ENCODE results near the gene PGGHG. TPM values are rescaled to one million over a fixed set of nuclear protein-coding genes. Genes with fewer than 3 reads are reported as not detected.

PGGHG gene
- total and polyA plus RNA-seq, 3 experiments from 2014 or later: 9.8 to 81.2 (median 81.0) TPM

- Mint-ChIP-seq H3K36me3 (peaks cover 0 to 4% (median 0%) of the 10 kb centered on the region in 3 donors), H3K27me3 (peaks cover 0 to 2% of the 10 kb centered on the region in 2 donors), H3K4me1 (peaks cover 30 to 43% (median 31%) of the 10 kb centered on the region in 3 donors), H3K9me3 (peaks cover 0 to 3% (median 0%) of the 10 kb centered on the region in 5 donors), H3K4me3 (peak overlapping the region; percentile 84 to 94 (median 90)), H3K27ac (peak overlapping the region; percentile 89 to 100 (median 96))
- POLR2A ChIA-PET: interaction anchor here (0.6 to 3.9 kb wide), 10 partner anchors 11 to 237 kb away, joined by 3 to 71 read pairs (median 10); partner anchors contain the start of genes BET1L, NLRP6, PGGHG and PSMD13
- H3K36me3 ChIP-seq (ENCODE audit: insufficient read depth, low read length): no peaks in the 10 kb centered on the region
- CTCF ChIA-PET: interaction anchor here (0.9 to 3.7 kb wide), 4 partner anchors 12 to 85 kb away, joined by 3 to 49 read pairs (median 10); partner anchors contain the start of genes NLRP6 and PGGHG
- no peaks in the 10 kb centered on the region for H3K27me3 ChIP-seq (ENCODE audit: insufficient read depth, low read length, poor library complexity, severe bottlenecking)
- peaks cover 22% of the 10 kb centered on the region for H3K4me1 ChIP-seq (ENCODE audit: insufficient read depth, low read length)
- H3K9me3 ChIP-seq (ENCODE audit: low read length): no peaks in the 10 kb centered on the region
- H3K4me3 ChIP-seq (ENCODE audit: low read length): peak overlapping the region; percentile 49
- DNase-seq: peak; percentile 24 to 88 (median 72)
- H3K27ac ChIP-seq (ENCODE audit: low read depth, low read length): peak overlapping the region; percentile 78
These were observed 19.6 kb upstream of the PGGHG start for GRCh38 chr11:269146-269890.

GRCh38 chr11:270451-271318 is 18.2 kb upstream of the PGGHG start:
- peaks cover 0 to 3% (median 0%) of the 10 kb centered on the region in 5 donors for H3K9me3 Mint-ChIP-seq
- no peaks in the 10 kb centered on the region for H3K36me3 ChIP-seq (ENCODE audit: insufficient read depth, low read length)
- H3K9me3 ChIP-seq (ENCODE audit: low read length): no peaks in the 10 kb centered on the region
- peaks cover 22% of the 10 kb centered on the region for H3K4me1 ChIP-seq (ENCODE audit: insufficient read depth, low read length)
- CTCF ChIA-PET: interaction anchor here (1.1 to 2.6 kb wide), 2 partner anchors 10 to 20 kb away, joined by 7 to 13 read pairs; no protein-coding TSS in a partner anchor
- no peak overlapping the region for H3K27ac ChIP-seq (ENCODE audit: low read depth, low read length)
- POLR2A ChIA-PET: interaction anchor here (1.7 kb wide), 1 partner anchor 10 kb away, joined by 4 read pairs; no protein-coding TSS in a partner anchor
- no peak overlapping the region for H3K4me3 ChIP-seq (ENCODE audit: low read length)
- peak overlapping the region in 1 of 7 donors; percentile 11 for H3K4me3 Mint-ChIP-seq
- H3K27me3 ChIP-seq (ENCODE audit: insufficient read depth, low read length, poor library complexity, severe bottlenecking): no peaks in the 10 kb centered on the region
- peaks cover 30 to 43% (median 31%) of the 10 kb centered on the region in 3 donors for H3K4me1 Mint-ChIP-seq
- H3K27me3 Mint-ChIP-seq: peaks cover 0 to 2% of the 10 kb centered on the region in 2 donors
- peak overlapping the region in 4 of 8 donors; percentile 4 to 95 (median 90) for H3K27ac Mint-ChIP-seq
- no peak for DNase-seq
- H3K36me3 Mint-ChIP-seq: peaks cover 0 to 4% (median 0%) of the 10 kb centered on the region in 3 donors

GRCh38 chr11:271319-271715 is 17.6 kb upstream of the PGGHG start:
- Histone ChIP-seq H3K36me3 (ENCODE audit: insufficient read depth, low read length) (no peaks in the 10 kb centered on the region), H3K4me3 (ENCODE audit: low read length) (no peak overlapping the region), H3K27me3 (ENCODE audit: insufficient read depth, low read length, poor library complexity, severe bottlenecking) (no peaks in the 10 kb centered on the region), H3K4me1 (ENCODE audit: insufficient read depth, low read length) (peaks cover 22% of the 10 kb centered on the region), H3K27ac (ENCODE audit: low read depth, low read length) (no peak overlapping the region), H3K9me3 (ENCODE audit: low read length) (no peaks in the 10 kb centered on the region)
- DNase-seq: no peak
- no peak overlapping the region for H3K4me3 Mint-ChIP-seq
- H3K27ac Mint-ChIP-seq: peak overlapping the region in 2 of 8 donors; percentile 51 to 83
- H3K27me3 Mint-ChIP-seq: peaks cover 0 to 2% of the 10 kb centered on the region in 2 donors
- H3K4me1 Mint-ChIP-seq: peaks cover 30 to 43% (median 31%) of the 10 kb centered on the region in 3 donors
- CTCF ChIA-PET: interaction anchor here (1.1 to 2.6 kb wide), 2 partner anchors 9 to 20 kb away, joined by 7 to 13 read pairs; no protein-coding TSS in a partner anchor
- H3K36me3 Mint-ChIP-seq: peaks cover 0 to 4% (median under 1%) of the 10 kb centered on the region in 3 donors
- H3K9me3 Mint-ChIP-seq: peaks cover 0 to 3% (median 0%) of the 10 kb centered on the region in 5 donors
- POLR2A ChIA-PET: interaction anchor here (0.6 to 1.7 kb wide), 3 partner anchors 9 to 18 kb away, joined by 4 to 8 read pairs (median 5); partner anchors contain the start of gene PGGHG

DNA sequence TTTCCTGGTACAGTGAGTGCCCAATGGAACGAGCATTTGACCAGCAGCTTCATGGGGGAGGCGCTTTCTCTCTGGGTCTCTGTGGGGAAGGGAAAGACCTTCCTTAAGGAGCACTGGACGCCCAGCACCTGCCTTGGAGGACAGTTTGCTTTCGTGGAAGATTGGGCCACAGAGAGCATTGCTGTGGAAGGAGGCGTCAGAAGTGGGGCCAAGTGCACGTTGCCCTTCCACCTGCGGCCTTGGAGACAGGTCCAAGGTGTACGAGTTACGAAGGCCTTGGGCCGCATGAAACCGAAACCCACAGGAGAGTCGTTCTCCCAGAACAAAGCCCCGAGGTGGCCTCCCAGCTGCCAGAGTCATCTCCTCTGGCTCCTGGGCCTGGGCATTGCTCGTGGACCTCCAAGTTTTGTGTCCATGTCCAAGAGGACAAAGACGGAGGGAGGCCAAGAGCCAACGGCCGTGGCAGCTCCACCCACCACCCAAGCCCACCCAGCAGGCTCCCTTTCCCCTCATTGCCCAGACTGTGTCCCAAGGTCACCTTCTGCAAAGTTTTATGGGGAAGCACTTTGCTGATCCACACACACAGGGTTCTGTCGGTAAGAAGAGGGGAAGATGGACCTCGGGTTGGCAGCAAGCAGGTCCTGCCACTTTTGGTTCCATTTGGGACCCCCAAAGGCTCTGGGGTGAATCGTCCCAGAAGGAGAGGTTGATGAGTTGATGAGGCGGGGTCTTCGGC is 16.6 kb upstream of the PGGHG start:
- H3K27ac Mint-ChIP-seq: peak overlapping the region in 2 of 8 donors; percentile 35 to 79
- Histone ChIP-seq H3K36me3 (ENCODE audit: insufficient read depth, low read length) (no peaks in the 10 kb centered on the region), H3K4me3 (ENCODE audit: low read length) (no peak overlapping the region), H3K27me3 (ENCODE audit: insufficient read depth, low read length, poor library complexity, severe bottlenecking) (no peaks in the 10 kb centered on the region), H3K4me1 (ENCODE audit: insufficient read depth, low read length) (peaks cover 22% of the 10 kb centered on the region), H3K9me3 (ENCODE audit: low read length) (no peaks in the 10 kb centered on the region), H3K27ac (ENCODE audit: low read depth, low read length) (no peak overlapping the region)
- H3K9me3 Mint-ChIP-seq: peaks cover 0 to 4% (median 0%) of the 10 kb centered on the region in 5 donors
- ChIA-PET POLR2A (interaction anchor here (0.6 to 1.7 kb wide), 3 partner anchors 8 to 17 kb away, joined by 4 to 8 read pairs (median 5); partner anchors contain the start of gene PGGHG), CTCF (interaction anchor here (1.0 to 2.6 kb wide), 3 partner anchors 8 to 22 kb away, joined by 3 to 13 read pairs (median 7); no protein-coding TSS in a partner anchor)
- H3K4me1 Mint-ChIP-seq: peaks cover 26 to 40% (median 29%) of the 10 kb centered on the region in 3 donors
- peaks cover 0 to 2% of the 10 kb centered on the region in 2 donors for H3K27me3 Mint-ChIP-seq
- DNase-seq: no peak
- H3K36me3 Mint-ChIP-seq: peaks cover 3 to 7% (median 6%) of the 10 kb centered on the region in 3 donors
- no peak overlapping the region for H3K4me3 Mint-ChIP-seq

DNA sequence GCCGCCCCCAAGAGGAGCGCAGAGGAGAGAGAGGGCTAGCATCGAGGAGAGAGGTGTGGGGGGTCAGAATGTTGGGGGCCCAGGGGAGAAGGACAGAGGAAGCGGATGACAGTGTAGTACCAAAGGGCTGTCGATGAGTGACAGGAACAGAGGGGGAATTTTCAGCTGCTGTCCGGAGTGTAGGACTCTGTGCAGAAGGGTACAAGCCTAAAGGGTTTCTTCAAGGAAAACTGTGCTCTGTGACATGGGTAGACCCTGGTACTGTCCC is 16.1 kb upstream of the PGGHG start:
- CTCF ChIA-PET: interaction anchor here (1.0 kb wide), 1 partner anchor 11 kb away, joined by 3 read pairs; no protein-coding TSS in a partner anchor
- no peak overlapping the region for H3K27ac ChIP-seq (ENCODE audit: low read depth, low read length)
- Mint-ChIP-seq H3K36me3 (peaks cover 3 to 7% (median 7%) of the 10 kb centered on the region in 3 donors), H3K9me3 (peaks cover 0 to 4% (median 0%) of the 10 kb centered on the region in 5 donors), H3K4me3 (no peak overlapping the region), H3K4me1 (peaks cover 25 to 40% (median 32%) of the 10 kb centered on the region in 3 donors), H3K27me3 (peaks cover 0 to 2% of the 10 kb centered on the region in 2 donors), H3K27ac (peak overlapping the region in 1 of 8 donors; percentile 25)
- H3K4me1 ChIP-seq (ENCODE audit: insufficient read depth, low read length): peaks cover 21% of the 10 kb centered on the region
- no peak overlapping the region for H3K4me3 ChIP-seq (ENCODE audit: low read length)
- POLR2A ChIA-PET: no interaction called here
- no peak for DNase-seq
- no peaks in the 10 kb centered on the region for H3K9me3 ChIP-seq (ENCODE audit: low read length)
- H3K27me3 ChIP-seq (ENCODE audit: insufficient read depth, low read length, poor library complexity, severe bottlenecking): no peaks in the 10 kb centered on the region
- no peaks in the 10 kb centered on the region for H3K36me3 ChIP-seq (ENCODE audit: insufficient read depth, low read length)

- POLR2A ChIA-PET: interaction anchor here (1.1 kb wide), 1 partner anchor 11 kb away, joined by 4 read pairs; no protein-coding TSS in a partner anchor
- H3K36me3 Mint-ChIP-seq: peaks cover 3 to 9% (median 7%) of the 10 kb centered on the region in 3 donors
These were observed 12.7 kb upstream of the PGGHG start for GRCh38 chr11:276219-276618.

More at GRCh38 chr11:276219-276618, 12.7 kb upstream of the PGGHG start:
- Histone ChIP-seq H3K4me1 (ENCODE audit: insufficient read depth, low read length) (peaks cover 30% of the 10 kb centered on the region), H3K4me3 (ENCODE audit: low read length) (no peak overlapping the region), H3K36me3 (ENCODE audit: insufficient read depth, low read length) (no peaks in the 10 kb centered on the region), H3K9me3 (ENCODE audit: low read length) (no peaks in the 10 kb centered on the region), H3K27ac (ENCODE audit: low read depth, low read length) (no peak overlapping the region), H3K27me3 (ENCODE audit: insufficient read depth, low read length, poor library complexity, severe bottlenecking) (no peaks in the 10 kb centered on the region)
- Mint-ChIP-seq H3K4me1 (peaks cover 19 to 33% (median 25%) of the 10 kb centered on the region in 3 donors), H3K4me3 (peak overlapping the region in 1 of 7 donors; percentile 70), H3K9me3 (peaks cover 0 to 4% (median 2%) of the 10 kb centered on the region in 5 donors), H3K27ac (peak overlapping the region in 3 of 8 donors; percentile 29 to 37 (median 32)), H3K27me3 (no peaks in the 10 kb centered on the region)
- CTCF ChIA-PET: interaction anchor here (1.3 to 2.3 kb wide), 2 partner anchors 25 to 53 kb away, joined by 4 to 9 read pairs; no protein-coding TSS in a partner anchor
- no peak for DNase-seq
